Stimulated activated CD8-positive, alpha-beta memory T cell treated with anti-CD3 and anti-CD28 coated beads, Interleukin-4, amount 100 ng/mL, for 4 hours (primary cell): ENCODE measurements around the gene ARL5A.
"Not testable (repeated sequence)": the region's sequence is repeated elsewhere in the genome, so short reads cannot be mapped to it uniquely, and the experiment has no call there.

ENCODE experiments used
- DNase-seq, 2 donors: peaks; one replicate each; pipeline ENCODE4 v3.0.0-alpha.2; 2020; ENCODE audit warnings: low read depth in 2 of 2, low spot score in 1 of 2

Gene ARL5A

DNA sequence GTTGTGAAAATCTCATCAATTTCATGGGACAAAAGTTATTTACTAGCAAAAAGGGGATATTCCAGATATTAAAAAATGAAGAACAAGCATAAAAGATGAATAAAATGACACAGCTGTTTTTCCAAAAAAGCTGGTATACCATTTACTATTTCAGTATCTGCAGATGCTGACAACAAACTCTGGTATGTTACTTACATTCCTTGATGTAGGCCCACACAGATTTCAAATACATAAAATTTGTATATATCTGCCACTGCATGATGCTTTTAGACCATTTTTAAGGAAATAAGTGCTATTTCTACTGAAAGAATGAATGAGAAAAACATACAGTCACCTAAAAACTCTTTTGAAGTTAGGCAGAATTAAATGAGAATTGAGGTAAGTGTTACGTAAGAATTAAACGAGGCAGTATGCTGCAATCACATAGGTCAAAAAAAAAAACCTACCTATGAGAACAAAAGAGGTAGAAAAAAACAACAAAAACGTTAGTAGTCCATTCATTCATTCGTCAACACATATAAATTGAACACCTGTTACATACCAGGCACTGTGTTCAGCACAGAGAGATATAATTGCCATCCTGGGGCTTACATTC is 32.5 kb downstream of the ARL5A start:
- no peak for DNase-seq

DNA sequence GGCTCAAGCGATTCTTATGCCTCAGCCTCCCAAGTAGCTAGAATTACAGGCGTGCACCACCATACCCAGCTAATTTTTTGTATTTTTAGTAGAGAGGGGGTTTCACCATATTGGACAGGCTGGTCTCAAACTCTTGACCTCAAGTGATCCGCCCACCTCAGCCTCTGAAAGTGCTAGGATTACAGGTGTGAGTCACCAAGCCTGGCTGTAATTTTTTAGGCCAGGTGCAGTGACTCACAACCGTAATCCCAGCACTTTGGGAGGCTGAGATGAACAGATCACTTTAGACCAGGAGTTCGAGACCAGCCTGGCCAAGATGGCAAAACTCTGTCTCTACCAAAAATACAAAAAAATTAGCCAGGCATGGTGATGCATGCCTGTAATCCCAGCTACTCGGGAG is 33.8 kb downstream of the ARL5A start:
- DNase-seq: not testable (repeated sequence)

GRCh38 chr2:151793123-151793522 is 35.1 kb downstream of the ARL5A start:
- no peak for DNase-seq

GRCh38 chr2:151792589-151792988 is 35.6 kb downstream of the ARL5A start:
- DNase-seq: no peak

DNA sequence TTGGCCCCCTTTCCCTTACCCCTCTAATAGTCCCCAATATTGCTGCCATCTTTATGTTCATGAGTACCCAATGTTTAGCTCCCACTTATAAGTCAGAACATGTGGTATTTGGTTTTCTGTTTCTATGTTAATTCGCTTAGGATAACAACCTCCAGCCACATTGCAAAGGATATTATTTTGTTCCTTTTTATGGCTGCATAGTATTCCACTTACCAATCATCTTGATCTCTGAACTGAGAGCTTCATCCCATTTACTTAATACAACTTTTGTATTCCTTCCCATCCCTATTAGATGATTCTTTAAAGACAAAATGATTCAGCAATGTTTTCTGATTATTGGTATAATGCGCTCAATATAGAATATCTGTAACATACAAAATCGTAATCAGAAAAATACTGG is 36.7 kb downstream of the ARL5A start:
- no peak for DNase-seq

DNA sequence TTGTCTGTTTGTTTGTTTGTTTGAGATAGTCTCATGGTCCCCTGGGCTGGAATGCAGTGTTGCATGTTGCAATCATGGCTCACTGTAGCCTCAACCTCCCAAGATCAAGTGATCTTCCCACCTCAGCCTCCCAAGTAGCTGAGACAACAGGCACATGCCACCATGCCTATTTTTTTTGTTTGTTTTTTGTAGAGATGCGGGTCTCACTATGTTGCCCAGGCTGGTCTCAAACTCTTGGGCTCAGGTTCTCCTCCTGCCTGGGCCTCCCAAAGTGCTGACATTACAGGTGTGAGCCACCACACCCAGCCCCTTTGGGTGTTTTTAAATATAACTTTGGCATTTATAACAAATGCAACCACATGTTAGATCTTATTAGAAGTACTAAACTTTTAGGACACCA is 37.5 kb downstream of the ARL5A start:
- no peak for DNase-seq

DNA sequence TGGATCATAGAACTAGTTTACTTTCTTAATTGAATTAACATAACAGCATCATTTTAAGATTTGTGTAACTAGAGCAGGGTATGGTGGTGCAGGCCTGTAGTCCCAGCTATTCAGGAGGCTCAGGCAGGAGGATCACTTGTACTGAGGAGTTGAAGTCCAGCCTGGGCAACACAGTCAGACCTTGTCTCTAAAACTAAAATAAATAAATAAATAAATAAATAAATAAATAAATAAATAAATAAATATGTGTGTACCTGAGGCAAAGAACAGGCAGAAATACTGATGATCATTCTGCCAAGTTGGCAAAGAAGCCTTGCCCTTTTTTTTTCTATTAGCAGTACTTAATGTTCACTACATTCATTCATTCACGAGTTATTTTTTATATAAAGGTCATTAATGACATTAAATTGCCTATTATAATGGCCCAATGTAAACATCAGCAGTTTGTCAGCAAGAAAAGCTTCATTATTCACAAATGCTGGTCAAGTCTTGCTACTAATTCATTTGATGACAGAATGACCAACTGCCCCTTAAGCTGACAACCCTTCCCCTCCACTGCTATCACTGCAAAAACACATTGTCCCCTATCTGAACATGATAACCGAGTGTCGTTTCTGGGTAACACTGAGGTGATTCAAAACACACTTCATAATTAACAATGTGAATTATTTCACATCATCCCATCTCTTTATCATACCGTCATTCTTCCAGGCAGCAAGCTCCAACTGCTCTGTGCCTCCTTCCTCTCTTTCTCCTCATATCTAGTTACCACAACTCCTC is 39.0 kb downstream of the ARL5A start:
- DNase-seq: no peak

DNA sequence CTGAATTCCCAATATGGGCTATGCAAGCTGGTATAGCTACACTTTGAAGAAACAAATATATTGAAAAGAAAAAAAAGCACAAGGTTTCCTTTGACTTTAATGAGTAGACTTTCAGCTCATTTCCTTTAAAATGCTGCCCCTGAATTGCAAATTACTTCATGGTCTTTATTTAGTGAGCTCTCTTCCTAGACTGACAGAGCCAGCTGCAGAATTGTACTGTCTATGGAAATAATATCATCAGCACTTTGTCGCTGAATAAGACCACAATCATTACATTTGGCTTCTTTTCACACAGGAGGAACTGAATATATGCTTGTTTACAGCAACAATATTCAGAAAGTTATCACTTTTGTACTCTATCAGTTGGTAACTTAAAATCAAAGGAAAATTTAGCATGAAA is 41.7 kb downstream of the ARL5A start:
- no peak for DNase-seq

GRCh38 chr2:151786077-151786476 is 42.1 kb downstream of the ARL5A start:
- no peak for DNase-seq

GRCh38 chr2:151783133-151783520 is 45.1 kb downstream of the ARL5A start:
- DNase-seq: no peak

DNA sequence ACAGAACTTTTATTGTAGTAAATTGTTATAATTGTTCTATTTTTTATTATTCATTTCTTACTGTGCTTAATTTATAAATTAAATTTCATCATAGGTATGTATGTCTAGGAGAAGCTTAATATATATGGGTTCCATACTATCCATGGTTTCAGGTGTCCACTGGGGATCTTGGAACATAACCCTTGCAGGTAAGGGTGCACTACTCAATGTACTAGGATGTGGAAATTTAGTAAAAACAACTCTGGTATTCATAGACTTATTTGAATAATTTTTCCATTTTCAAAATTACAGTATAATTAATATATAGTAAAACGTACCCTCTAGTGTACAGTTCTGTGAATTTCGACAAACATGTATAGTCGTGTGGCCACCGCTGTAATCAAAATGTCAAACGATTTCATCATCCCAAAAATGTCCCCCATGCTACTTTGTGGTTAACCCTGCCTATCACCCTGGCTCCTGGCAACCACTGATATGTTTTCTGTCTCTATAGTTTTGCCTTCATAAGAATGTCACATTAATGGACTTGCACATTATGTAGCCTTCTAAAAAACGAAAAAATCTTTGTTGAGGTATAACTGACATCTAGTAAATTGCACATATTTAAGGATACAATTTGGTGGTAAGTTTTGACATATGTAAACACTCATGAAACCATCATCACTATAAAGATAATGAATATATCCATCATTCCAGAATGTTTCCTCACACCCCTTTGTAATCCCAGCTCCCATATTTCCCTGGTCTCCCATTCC is 45.7 kb downstream of the ARL5A start:
- no peak for DNase-seq

GRCh38 chr2:151781642-151782041 is 46.6 kb downstream of the ARL5A start:
- DNase-seq: no peak

DNA sequence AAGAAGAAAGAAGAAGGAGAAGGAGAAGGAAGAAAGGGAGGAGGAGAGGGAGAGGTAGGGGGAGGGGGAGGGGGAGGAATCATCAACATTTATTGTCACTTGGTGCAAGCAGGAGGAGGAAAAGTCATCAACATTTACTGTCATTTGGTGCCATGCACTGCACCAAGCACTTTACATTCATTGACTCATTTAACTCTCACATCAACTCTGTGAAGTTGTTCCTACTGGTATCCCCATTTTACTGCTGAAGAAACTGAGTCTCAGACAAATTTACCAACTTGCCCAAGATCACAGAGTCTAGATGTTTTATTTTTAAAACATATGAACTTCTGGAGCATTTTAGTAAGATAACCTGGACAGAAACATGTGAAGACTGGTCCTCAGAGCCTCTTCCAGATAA is 47.3 kb downstream of the ARL5A start:
- DNase-seq: no peak

DNA sequence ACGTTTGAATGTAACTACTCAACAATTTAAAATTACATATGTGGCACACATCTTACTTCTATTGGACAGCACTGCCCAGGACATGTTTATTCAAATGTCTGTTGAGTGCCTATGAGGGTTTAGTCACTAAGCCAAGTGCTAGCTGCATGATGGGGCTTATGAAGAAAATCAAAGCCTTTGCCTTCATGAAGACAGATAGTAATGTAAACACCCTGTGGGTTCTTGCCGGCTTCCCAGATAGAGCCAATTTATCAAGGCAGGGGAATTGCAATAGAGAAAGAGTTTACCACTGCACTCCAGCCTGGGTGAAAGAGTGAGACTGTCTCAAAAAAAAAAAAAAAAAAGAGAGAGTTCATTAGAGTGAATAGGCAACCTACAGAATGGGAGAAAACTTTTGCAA is 50.3 kb downstream of the ARL5A start:
- DNase-seq: no peak

DNA sequence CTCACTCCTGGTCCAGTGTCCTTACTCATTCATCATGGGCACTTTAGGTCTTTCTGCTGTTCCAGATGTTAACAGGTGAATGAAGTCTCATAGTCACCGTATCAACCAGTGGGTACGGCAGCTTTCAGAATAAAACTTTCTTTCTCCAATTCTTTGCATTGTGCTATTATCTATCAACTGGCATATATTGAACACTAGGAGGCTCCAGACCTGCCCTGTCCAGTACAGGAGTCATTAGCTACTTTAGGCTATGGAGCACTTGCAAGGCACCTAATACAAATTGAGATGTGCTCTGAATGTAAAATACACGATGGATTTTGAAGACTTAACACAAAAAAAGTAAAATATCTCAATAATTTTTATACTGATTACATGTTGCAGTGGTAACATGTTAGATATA is 50.7 kb downstream of the ARL5A start:
- no peak for DNase-seq

- no peak for DNase-seq
Observed at GRCh38 chr2:151776367-151776766, 51.9 kb downstream of the ARL5A start.

DNA sequence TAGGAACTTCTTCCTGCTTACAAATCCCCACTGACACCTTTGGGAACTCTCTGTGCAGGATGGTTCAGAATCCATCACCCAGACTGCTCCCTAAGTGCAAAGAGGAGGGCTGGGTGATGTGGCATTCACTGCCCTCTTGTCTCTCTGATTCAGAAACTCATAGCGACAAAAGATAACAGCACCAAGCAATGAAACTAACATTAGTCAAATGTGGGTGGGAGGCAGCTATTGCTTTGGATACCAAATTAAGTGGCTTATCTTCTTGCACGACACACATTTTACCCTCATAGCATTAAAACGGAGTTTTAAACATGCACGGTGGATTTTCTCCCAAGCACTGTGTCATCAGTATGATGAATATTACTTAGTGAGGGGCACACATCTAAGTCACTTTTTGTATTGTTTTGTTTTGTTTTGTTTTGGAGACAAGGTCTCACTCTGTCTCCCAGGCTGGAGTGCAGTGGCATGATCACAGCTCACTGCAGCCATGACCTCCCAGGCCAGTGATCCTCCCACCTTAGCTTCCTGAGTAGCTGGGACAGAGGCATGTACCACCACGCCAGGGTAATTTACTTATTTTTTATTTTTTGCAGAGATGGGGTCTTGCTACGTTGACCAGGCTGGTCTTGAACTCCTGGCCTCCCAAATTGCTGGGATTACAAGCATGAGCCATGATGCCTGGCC is 53.0 kb downstream of the ARL5A start:
- DNase-seq: no peak

DNA sequence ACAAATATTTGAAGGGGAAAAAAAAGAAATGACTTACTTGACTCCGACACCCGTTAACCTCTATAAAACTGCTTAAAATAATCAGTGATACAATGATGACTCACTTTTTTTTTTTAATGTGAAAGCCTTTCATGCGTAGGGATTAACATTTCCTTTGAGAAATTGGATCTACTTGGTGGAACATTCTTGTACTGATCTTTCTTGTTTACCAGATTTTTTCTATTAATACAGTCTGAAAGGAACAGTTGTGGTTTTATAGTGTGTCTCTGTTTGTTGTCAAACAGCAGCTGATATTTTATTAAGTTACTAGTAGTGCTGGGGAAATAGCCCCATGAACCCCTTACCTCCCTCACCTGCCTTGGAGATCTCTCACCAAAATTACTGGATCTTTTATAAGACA is 53.7 kb downstream of the ARL5A start:
- DNase-seq: no peak

DNA sequence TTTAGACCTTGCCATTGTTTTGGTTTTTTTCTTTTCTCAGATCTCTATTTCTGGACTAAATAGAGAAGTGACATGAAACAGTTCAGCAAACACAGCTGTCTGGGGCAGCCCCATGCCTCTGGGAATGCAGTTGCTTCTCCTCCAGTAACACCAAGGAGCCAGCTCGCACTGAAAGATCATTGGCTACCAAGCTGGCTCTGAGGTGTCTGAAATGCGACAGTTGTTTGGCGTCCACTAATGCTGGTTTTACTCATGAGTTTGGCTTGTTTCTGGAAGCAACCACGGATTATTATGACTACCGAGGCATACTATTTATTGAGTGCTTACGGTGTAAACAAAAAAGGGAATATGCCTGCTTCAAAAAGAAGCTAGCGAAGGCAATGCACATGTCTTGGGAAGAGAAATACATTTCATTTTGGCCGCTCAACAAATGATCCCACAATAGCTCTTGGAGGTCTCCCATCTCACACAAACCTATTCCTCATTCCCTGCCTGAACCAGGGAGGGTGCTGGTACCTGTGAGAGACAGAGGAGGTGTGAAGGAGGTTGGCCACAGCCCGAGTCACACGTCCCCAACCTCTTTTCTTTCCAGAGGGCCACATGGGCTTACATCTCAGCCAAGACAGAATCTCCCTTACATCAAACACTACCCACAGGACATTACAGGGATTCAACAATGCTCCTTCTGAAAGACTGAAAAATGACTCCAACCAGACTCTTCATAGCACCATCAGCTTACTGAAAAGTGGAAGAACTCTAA is 56.4 kb downstream of the ARL5A start:
- DNase-seq: no peak

- no peak for DNase-seq
Observed at GRCh38 chr2:151770995-151771394, 57.2 kb downstream of the ARL5A start.

- no peak for DNase-seq
Observed at GRCh38 chr2:151769606-151770005, 58.6 kb downstream of the ARL5A start.
